ENCODE data around the gene SLC13A1.

DNA sequence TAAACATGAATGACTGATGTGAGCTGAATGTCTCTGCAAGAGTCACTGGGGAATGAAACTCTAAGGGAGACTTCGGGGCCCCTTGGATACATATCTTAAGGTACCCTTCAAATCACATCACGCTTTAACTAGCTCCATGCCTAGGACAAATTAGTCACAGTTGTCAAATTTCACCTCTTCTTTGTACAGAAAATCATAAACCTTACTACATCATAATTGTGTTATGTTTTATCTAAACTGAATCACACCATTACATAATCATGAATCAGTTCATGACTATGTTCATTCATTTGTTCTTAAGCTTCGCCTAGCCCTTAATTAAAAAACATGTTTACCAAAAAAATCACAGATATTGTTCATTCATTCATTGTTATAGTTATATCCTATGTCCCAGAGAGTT, 2.1 kb upstream of the SLC13A1 start:
- no peak for TF ChIP-seq POLR2AphosphoS5 (IDR thresholded peaks at IDR 0.05; ENCODE audit: low read depth, low read length)
- no peak for TF ChIP-seq POLR2A (IDR thresholded peaks at IDR 0.05; ENCODE audit: low read depth, low read length)
